GM06990 (cell line): ENCODE data around the gene ARSD.
A peak's percentile ranks its signal among the peaks of the same experiment; 100 is the strongest.
"Not testable (repeated sequence)": the region's sequence is repeated elsewhere in the genome, so short reads cannot be mapped to it uniquely, and the experiment has no call there.

ENCODE experiments used
- DNase-seq: peaks from one replicate; pipeline ENCODE4 v3.0.0-alpha.2; 2011; ENCODE audit not compliant: insufficient read length; ENCODE audit errors: extremely low read depth
- H3K27me3 ChIP-seq: replicated peaks from 2 replicates; pipeline ENCODE4 v1.6.0; 2011; ENCODE audit warnings: low read length; ENCODE audit not compliant: control insufficient read depth, insufficient read depth
- H3K36me3 ChIP-seq: 2 replicates; pipeline ENCODE4 v1.5.1; 2011; ENCODE audit warnings: low read length; ENCODE audit not compliant: control insufficient read depth, insufficient read depth
- H3K4me3 ChIP-seq: replicated peaks from 2 replicates; pipeline ENCODE4 v1.5.1; 2011; ENCODE audit warnings: low read depth, mild to moderate bottlenecking, control low read depth, low read length
- CTCF ChIP-seq: IDR thresholded peaks from 2 replicates; pipeline ENCODE4 v1.5.1; 2011; ENCODE audit warnings: low read length, control low read depth, mild to moderate bottlenecking, inconsistent platforms; ENCODE audit not compliant: insufficient read depth, poor library complexity, severe bottlenecking

Gene ARSD

GRCh38 chrX:2928583-2929434 lies at the start of gene ARSD:
Gene ARSD (minus strand): TSS chrX:2929339. CDS start chrX:2929275, 64 bp downstream.
- peak; percentile 76 for DNase-seq
- H3K27me3 ChIP-seq: no peaks in the 10 kb centered on the region
- H3K4me3 ChIP-seq: peak within 1 kb of the TSS; percentile 70
- no peak for TF ChIP-seq CTCF
- no peaks in the 10 kb centered on the region for H3K36me3 ChIP-seq

GRCh38 chrX:2978639-2979038 lies 49.5 kb upstream of the ARSD start:
- DNase-seq, H3K4me3 ChIP-seq, H3K36me3 ChIP-seq, H3K27me3 ChIP-seq: not testable (repeated sequence)

- no peak for DNase-seq
- H3K36me3 ChIP-seq: no peaks in the 10 kb centered on the region
- no peak for TF ChIP-seq CTCF
Observed at GRCh38 chrX:2974961-2975360, 45.8 kb upstream of the ARSD start.

GRCh38 chrX:2972391-2972790 lies 43.3 kb upstream of the ARSD start:
- Histone ChIP-seq H3K36me3 (no peaks in the 10 kb centered on the region), H3K4me3 (no peak overlapping the region), H3K27me3 (no peaks in the 10 kb centered on the region)
- no peak for DNase-seq
- no peak for TF ChIP-seq CTCF

More at GRCh38 chrX:2974961-2975360, 45.8 kb upstream of the ARSD start:
- Histone ChIP-seq H3K4me3 (no peak overlapping the region), H3K27me3 (no peaks in the 10 kb centered on the region)

GRCh38 chrX:2969021-2969420 lies 39.9 kb upstream of the ARSD start:
- no peak overlapping the region for H3K4me3 ChIP-seq
- no peak for TF ChIP-seq CTCF
- DNase-seq: no peak
- H3K36me3 ChIP-seq: no peaks in the 10 kb centered on the region
- no peaks in the 10 kb centered on the region for H3K27me3 ChIP-seq

- H3K4me3 ChIP-seq: no peak overlapping the region
- no peak for DNase-seq
- H3K36me3 ChIP-seq: no peaks in the 10 kb centered on the region
- TF ChIP-seq CTCF: no peak
- no peaks in the 10 kb centered on the region for H3K27me3 ChIP-seq
Observed at GRCh38 chrX:2967998-2968909, 39.1 kb upstream of the ARSD start.
